H1 (cell line): Measurements from ENCODE around the gene FAM193B. TPM values are rescaled to one million over a fixed set of nuclear protein-coding genes. Genes with fewer than 3 reads are reported as not detected.

ENCODE experiments used
- CTCF ChIA-PET: fragments of 300-600 bp; sonication (Branson Sonifier 250); formaldehyde crosslinking; loops from one replicate; lab custom pipeline; 2021; ENCODE audit not compliant: partially characterized antibody; lab: Charles Lee
- POLR2A ChIA-PET: fragments of 300-600 bp; sonication (Branson Sonifier 250); formaldehyde crosslinking; loops from one replicate; lab custom pipeline; 2021; ENCODE audit warnings: inconsistent platforms; ENCODE audit not compliant: partially characterized antibody; lab: Charles Lee
- DNase-seq, 2 experiments: peaks; one replicate each; pipeline versions ENCODE4 v3.0.0 to v3.0.0-alpha.2; 2010 to 2022; ENCODE audit warnings: low spot score in 2 of 2, low read depth in 1 of 2, mixed read lengths in 1 of 2
- FAIRE-seq: peaks from 2 replicates; lab custom pipeline; 2011; peaks lifted over from hg19 to GRCh38; lab: Jason Lieb, UNC
- H2AFZ ChIP-seq: 2 replicates; pipeline ENCODE4 v1.8.1; 2012; ENCODE audit warnings: low read length, inconsistent platforms
- H2AK5ac ChIP-seq: 2 replicates; pipeline ENCODE4 v1.6.1; 2013; ENCODE audit warnings: low read depth, low read length
- H2BK120ac ChIP-seq: replicated peaks from 2 replicates; pipeline ENCODE3; 2013; ENCODE audit warnings: low read depth, low read length, inconsistent platforms
- H2BK12ac ChIP-seq: 2 replicates; pipeline ENCODE4 v1.6.1; 2013; ENCODE audit warnings: low read depth, low read length
- H2BK15ac ChIP-seq: 2 replicates; pipeline ENCODE4 v1.6.1; 2013; ENCODE audit warnings: low read length
- H2BK20ac ChIP-seq: 2 replicates; pipeline ENCODE4 v1.6.1; 2013; ENCODE audit warnings: low read length
- H2BK5ac ChIP-seq: 2 replicates; pipeline ENCODE4 v1.6.1; 2013; ENCODE audit warnings: low read depth, low read length
- H3K14ac ChIP-seq: 2 replicates; pipeline ENCODE4 v1.6.1; 2013; ENCODE audit warnings: inconsistent platforms; ENCODE audit not compliant: insufficient read length
- H3K18ac ChIP-seq: 2 replicates; pipeline ENCODE4 v1.6.1; 2013; ENCODE audit warnings: low read length; ENCODE audit errors: extremely low read depth
- H3K23ac ChIP-seq: 2 replicates; pipeline ENCODE4 v1.6.1; 2013; ENCODE audit warnings: inconsistent platforms; ENCODE audit not compliant: insufficient read length
- H3K23me2 ChIP-seq: 2 replicates; pipeline ENCODE4 v1.6.1; 2013; ENCODE audit warnings: low read depth, low read length
- H3K27ac ChIP-seq: 2 replicates; pipeline ENCODE4 v1.6.1; 2011; ENCODE audit warnings: low read depth, low read length, inconsistent platforms
- H3K27me3 ChIP-seq, 4 experiments: replicated peaks in 1 of 4; 1 replicate in 1 of 4; 2 replicates in 3 of 4; pipeline versions ENCODE4 v1.6.1 to v1.8.1; 2011 to 2013; ENCODE audit warnings: low read length in 3 of 4, mild to moderate bottlenecking in 3 of 4, inconsistent platforms in 2 of 4, mixed read lengths in 2 of 4, moderate library complexity in 1 of 4; ENCODE audit not compliant: control insufficient read depth in 3 of 4, insufficient read depth in 3 of 4; ENCODE audit errors: extremely low read depth in 1 of 4
- H3K36me3 ChIP-seq, 4 experiments: 2 replicates each; pipeline versions ENCODE4 v1.6.1 to v1.8.1; 2011 to 2013; ENCODE audit warnings: mild to moderate bottlenecking in 4 of 4, low read length in 3 of 4, moderate library complexity in 2 of 4, control low read depth in 1 of 4, inconsistent platforms in 1 of 4; ENCODE audit not compliant: insufficient read depth in 4 of 4, control insufficient read depth in 2 of 4
- H3K4ac ChIP-seq: replicated peaks from 2 replicates; pipeline ENCODE3; 2013; ENCODE audit warnings: low read length, low read depth, mixed read lengths, inconsistent platforms; ENCODE audit not compliant: insufficient read length
- H3K4me1 ChIP-seq, 4 experiments: replicated peaks in 1 of 4; 1 replicate in 1 of 4; 2 replicates in 3 of 4; pipeline versions ENCODE4 v1.6.1 to v1.8.1; 2011 to 2013; ENCODE audit warnings: low read length in 3 of 4, inconsistent platforms in 2 of 4, mixed read lengths in 1 of 4; ENCODE audit not compliant: insufficient read depth in 4 of 4, control insufficient read depth in 3 of 4
- H3K4me2 ChIP-seq, 2 experiments: 2 replicates each; pipeline versions ENCODE4 v1.6.1 to v1.8.1; 2011 to 2013; ENCODE audit warnings: low read depth in 2 of 2, low read length in 2 of 2, control low read depth in 1 of 2, inconsistent platforms in 1 of 2, mild to moderate bottlenecking in 1 of 2; ENCODE audit not compliant: insufficient read depth in 1 of 2
- H3K4me3 ChIP-seq, 4 experiments: fragments of 200-600, 300-600 bp in 1 of 4; sonication (generic), shearing (Covaris generic), sonication (Bioruptor Twin) in 1 of 4; 2 replicates each; pipeline versions ENCODE4 v1.5.1 to v1.8.1; 2011 to 2016; ENCODE audit warnings: low read length in 4 of 4, low read depth in 3 of 4, control low read depth in 2 of 4, inconsistent platforms in 2 of 4, mild to moderate bottlenecking in 2 of 4, mixed read lengths in 1 of 4, moderate library complexity in 1 of 4; ENCODE audit not compliant: insufficient read depth in 2 of 4; ENCODE audit errors: extremely low read depth in 1 of 4
- H3K56ac ChIP-seq: replicated peaks from 2 replicates; pipeline ENCODE3; 2013; ENCODE audit warnings: low read depth, mild to moderate bottlenecking, mixed read lengths, low read length, inconsistent platforms; ENCODE audit not compliant: insufficient read length
- H3K79me1 ChIP-seq: 2 replicates; pipeline ENCODE4 v1.6.1; 2013; ENCODE audit warnings: low read depth, low read length, control low read depth
- H3K79me2 ChIP-seq, 2 experiments: 2 replicates each; pipeline versions ENCODE4 v1.6.1 to v1.8.1; 2012 to 2013; ENCODE audit warnings: low read length in 2 of 2, mild to moderate bottlenecking in 2 of 2, inconsistent platforms in 1 of 2; ENCODE audit not compliant: insufficient read depth in 2 of 2, control insufficient read depth in 1 of 2
- H3K9ac ChIP-seq, 4 experiments: replicated peaks in 1 of 4; 1 replicate in 1 of 4; 2 replicates in 3 of 4; pipeline versions ENCODE4 v1.6.1 to v1.8.1; 2011 to 2013; ENCODE audit warnings: low read depth in 3 of 4, low read length in 3 of 4, control low read depth in 2 of 4, mild to moderate bottlenecking in 2 of 4, moderate library complexity in 2 of 4, inconsistent platforms in 1 of 4; ENCODE audit errors: extremely low read depth in 1 of 4
- H3K9me3 ChIP-seq, 2 experiments: 2 replicates each; pipeline versions ENCODE4 v1.6.1 to v1.8.1; 2012 to 2013; ENCODE audit warnings: mild to moderate bottlenecking in 2 of 2, moderate library complexity in 2 of 2, control low read depth in 1 of 2, inconsistent platforms in 1 of 2, low read depth in 1 of 2, low read length in 1 of 2, mixed read lengths in 1 of 2; ENCODE audit not compliant: insufficient read depth in 2 of 2
- H4K20me1 ChIP-seq, 2 experiments: replicated peaks in 1 of 2; 2 replicates each; pipeline versions ENCODE3 to v1.8.1; 2011 to 2013; ENCODE audit warnings: inconsistent platforms in 2 of 2, low read length in 2 of 2, mild to moderate bottlenecking in 1 of 2; ENCODE audit not compliant: insufficient read depth in 2 of 2, control insufficient read depth in 1 of 2
- H4K5ac ChIP-seq: 2 replicates; pipeline ENCODE4 v1.6.1; 2013; ENCODE audit warnings: low read length, low read depth, mixed read lengths, inconsistent platforms; ENCODE audit not compliant: insufficient read length
- H4K8ac ChIP-seq: 2 replicates; pipeline ENCODE4 v1.8.0; 2013; ENCODE audit warnings: mild to moderate bottlenecking, moderate library complexity, low read length, inconsistent platforms; ENCODE audit not compliant: insufficient read depth; ENCODE audit errors: extremely low read depth
- H4K91ac ChIP-seq: replicated peaks from 2 replicates; pipeline ENCODE3; 2013; ENCODE audit warnings: low read length, mixed read lengths, inconsistent platforms; ENCODE audit not compliant: insufficient read length
- CEBPB ChIP-seq: IDR thresholded peaks from 2 replicates; pipeline ENCODE4 v1.6.1; 2012; ENCODE audit warnings: low read depth, low read length
- CTCF ChIP-seq, 3 experiments: IDR thresholded peaks; 1 replicate in 2 of 3; 2 replicates in 1 of 3; pipeline versions ENCODE4 v1.5.1 to v1.6.1; 2011; ENCODE audit warnings: low read length in 3 of 3, mild to moderate bottlenecking in 3 of 3, inconsistent platforms in 2 of 3, low read depth in 1 of 3, moderate library complexity in 1 of 3; ENCODE audit not compliant: insufficient read depth in 1 of 3; ENCODE audit errors: control extremely low read depth in 1 of 3
- HDAC2 ChIP-seq, 2 experiments: fragments of 300-600 bp in 1 of 2; sonication (generic) in 1 of 2; IDR thresholded peaks; 2 replicates each; pipeline ENCODE4 v1.6.1; 2011 to 2012; ENCODE audit warnings: low read depth in 2 of 2, low read length in 2 of 2, mild to moderate bottlenecking in 2 of 2, moderate library complexity in 2 of 2, borderline replicate concordance in 1 of 2, inconsistent platforms in 1 of 2
- KDM4A ChIP-seq: IDR thresholded peaks from one replicate; pipeline ENCODE4 v1.7.1; 2012; ENCODE audit warnings: low read depth, mild to moderate bottlenecking, moderate library complexity, low read length, inconsistent platforms; ENCODE audit not compliant: severe bottlenecking
- POLR2AphosphoS5 ChIP-seq: IDR thresholded peaks from 2 replicates; pipeline ENCODE4 v1.6.1; 2011; ENCODE audit warnings: low read depth, low read length
- TBP ChIP-seq: IDR thresholded peaks from 2 replicates; pipeline ENCODE4 v1.6.1; 2011; ENCODE audit warnings: low read depth, low read length, improper control_type of control experiment
- TEAD4 ChIP-seq: IDR thresholded peaks from 2 replicates; pipeline ENCODE4 v1.6.1; 2012; ENCODE audit warnings: low read depth, low read length, inconsistent platforms, mixed read lengths
- WGBS, 2 experiments: shearing (Covaris generic) in 1 of 2; methylation state at CpG; one replicate each; pipeline versions ENCODE4 v1.1.6 to v1.1.7; 2013 to 2015; ENCODE audit warnings: low lambda C conversion rate in 2 of 2, mixed read lengths in 2 of 2, inconsistent platforms in 1 of 2, low coverage in 1 of 2, missing lambda C conversion rate in 1 of 2; ENCODE audit not compliant: insufficient replicate concordance in 2 of 2, insufficient coverage in 1 of 2, insufficient read length in 1 of 2; ENCODE audit errors: extremely low coverage in 1 of 2, missing lambda C conversion rate in 1 of 2; 5-methylcytosine and 5-hydroxymethylcytosine counted together
- polyA plus RNA-seq, 7 experiments: library from polyadenylated mRNA; depleted of rRNA in 3 of 7; stranded (reverse) in 5 of 7; unstranded in 2 of 7; fragments of >200 nt in 5 of 7; fragments of 200-250 nt in 2 of 7; gene quantifications; 1 replicate in 5 of 7; 2 replicates in 1 of 7; 4 replicates in 1 of 7; pipeline versions ENCODE4 v1.2.1 to v1.2.3, GENCODE V29; 2011 to 2013; ENCODE audit warnings: missing spikeins in 2 of 7, mixed read lengths in 2 of 7
- total RNA-seq: library from RNA; stranded (reverse); fragmentation: NEBNext Ultra II Directional; extraction: Animal tissue kit (Norgen Biotek cat#: 25700); gene quantifications from 2 replicates; pipeline ENCODE4 v1.2.1, GENCODE V29; 2021

The FAM193B gene
- total and polyA plus RNA-seq, 2 of the 8 experiments (the other 6 are each of a cell fraction or from before 2014, with no cell fraction given), result 49.9 to 69.8 TPM

GRCh38 chr5:177494346-177495195 is 59.8 kb downstream of the FAM193B start:
- no peak for FAIRE-seq
- TF ChIP-seq KDM4A (no peak), CTCF (IDR thresholded peaks at IDR 0.05; ENCODE audit: control extremely low read depth in 1 of 3, insufficient read depth in 1 of 3, low read depth in 1 of 3, low read length in 3 of 3) (peak in 2 of 3 experiments; percentile 35 to 49; a peak in 3 of 4 replicates), HDAC2 (IDR thresholded peaks at IDR 0.05; ENCODE audit: borderline replicate concordance in 1 of 2, low read depth in 2 of 2, low read length in 2 of 2) (no peak), TBP (peak; percentile 23; the same call in 1 of the 2 replicates), TEAD4 (0 out of 2 replicates have a peak, but pooled peaks have one; percentile 12), POLR2AphosphoS5 (peak; percentile 15; the same call in 1 of the 2 replicates), CEBPB (no peak)

More at GRCh38 chr5:177494346-177495195, 59.8 kb downstream of the FAM193B start:
- Histone ChIP-seq H3K4ac (no peak overlapping the region), H3K9ac (peak overlapping the region in 2 of 4 experiments; percentile 42 to 43; a peak in 3 of 7 replicates), H2BK20ac (0 out of 2 replicates have a peak overlapping the region, but pooled peaks have one; percentile 43), H3K4me2 (peak overlapping the region; percentile 88 to 91), H2BK12ac (no peak overlapping the region; the same call in 1 of the 2 replicates), H2BK5ac (peak overlapping the region; percentile 57; the same call in 1 of the 2 replicates), H3K36me3 (peaks cover 10 to 20% (median 15%) of the 10 kb centered on the region in 4 experiments), H3K4me1 (peaks cover 0 to 30% (median 27%) of the 10 kb centered on the region in 4 experiments; a peak in 6 of 7 replicates), H3K79me1 (peaks cover 3% of the 10 kb centered on the region; the same call in 1 of the 2 replicates), H2AK5ac (no peak overlapping the region), H4K20me1 (peaks cover 3 to 9% of the 10 kb centered on the region in 2 experiments), H2AFZ (no peak overlapping the region), H3K27me3 (peaks cover 2 to 12% (median 11%) of the 10 kb centered on the region in 4 experiments; a peak in 6 of 7 replicates), H2BK120ac (no peak overlapping the region), H3K4me3 (peak overlapping the region in 1 of 4 experiments; percentile 83; a peak in 2 of 8 replicates), H3K23me2 (peaks cover 10% of the 10 kb centered on the region), H4K5ac (no peak overlapping the region), H4K8ac (no peak overlapping the region; the same call in 1 of the 2 replicates), H3K56ac (no peak overlapping the region), H3K9me3 (no peaks in the 10 kb centered on the region), H3K23ac (no peak overlapping the region), H4K91ac (no peak overlapping the region), H3K79me2 (peaks cover 0 to 8% of the 10 kb centered on the region in 2 experiments; a peak in 1 of 4 replicates), H3K27ac (peak overlapping the region; percentile 98), H3K18ac (0 out of 2 replicates have a peak overlapping the region, but pooled peaks have one; percentile 39), H2BK15ac (no peak overlapping the region), H3K14ac (no peak overlapping the region)
- ChIA-PET CTCF (interaction anchor here (0.6 to 12.7 kb wide), 13 partner anchors 9 to 195 kb away, joined by 3 to 306 read pairs (median 5); partner anchors contain the start of genes DDX41, DOK3 and PDLIM7), POLR2A (interaction anchor here (0.6 to 67.5 kb wide), 6 partner anchors 15 to 128 kb away, joined by 3 to 3349 read pairs (median 28); partner anchors contain the start of genes DBN1, DDX41, DOK3 and PDLIM7)
- 79% methylated on average over 3 of the region's 11 CpGs; no CpG with 5 or more reads in 1 of the 2 experiments for WGBS, 2 experiments
- peak; percentile 75 to 87 for DNase-seq
